H1 (cell line): ENCODE data around the gene KCTD15. TPM values are rescaled to one million over a fixed set of nuclear protein-coding genes. Genes with fewer than 3 reads are reported as not detected.

Experiments used
- CBX8 ChIP-seq: fragments of 300-800, 300-1000 bp; sonication (generic); IDR thresholded peaks from 2 replicates; pipeline ENCODE4 v1.7.1; 2016; ENCODE audit warnings: low read depth, low read length, borderline replicate concordance
- NANOG ChIP-seq: IDR thresholded peaks from 2 replicates; pipeline ENCODE4 v1.6.1; 2011; ENCODE audit warnings: low read length, low read depth, mild to moderate bottlenecking, inconsistent platforms; ENCODE audit not compliant: insufficient read depth, poor library complexity, severe bottlenecking
- POLR2A ChIP-seq, 2 experiments: IDR thresholded peaks; 1 replicate in 1 of 2; 2 replicates in 1 of 2; pipeline ENCODE4 v1.6.1; 2011; ENCODE audit warnings: low read depth in 2 of 2, low read length in 2 of 2, mild to moderate bottlenecking in 2 of 2; ENCODE audit errors: control extremely low read depth in 1 of 2
- RFX5 ChIP-seq: IDR thresholded peaks from 2 replicates; pipeline ENCODE4 v1.6.1; 2011; ENCODE audit warnings: low read depth, low read length, improper control_type of control experiment, borderline replicate concordance
- SAP30 ChIP-seq: fragments of 300-600 bp; sonication (generic); IDR thresholded peaks from 2 replicates; pipeline ENCODE4 v1.7.1; 2012; ENCODE audit warnings: low read length, moderate library complexity, mild to moderate bottlenecking, inconsistent platforms; ENCODE audit not compliant: insufficient read depth, insufficient replicate concordance
- SIN3A ChIP-seq, 2 experiments: IDR thresholded peaks in 1 of 2; conservative IDR thresholded peaks in 1 of 2; 2 replicates each; pipeline ENCODE4 v1.6.1; 2011 to 2012; ENCODE audit warnings: low read length in 2 of 2, improper control_type of control experiment in 1 of 2, low read depth in 1 of 2, mild to moderate bottlenecking in 1 of 2
- SIX5 ChIP-seq: IDR thresholded peaks from 2 replicates; pipeline ENCODE4 v1.6.1; 2011; ENCODE audit warnings: mild to moderate bottlenecking, low read depth, low read length
- TBP ChIP-seq: IDR thresholded peaks from 2 replicates; pipeline ENCODE4 v1.6.1; 2011; ENCODE audit warnings: low read depth, low read length, improper control_type of control experiment
- polyA plus RNA-seq, 7 experiments: library from polyadenylated mRNA; depleted of rRNA in 3 of 7; stranded (reverse) in 5 of 7; unstranded in 2 of 7; fragments of >200 nt in 5 of 7; fragments of 200-250 nt in 2 of 7; gene quantifications; 1 replicate in 5 of 7; 2 replicates in 1 of 7; 4 replicates in 1 of 7; pipeline versions ENCODE4 v1.2.1 to v1.2.3, GENCODE V29; 2011 to 2013; ENCODE audit warnings: missing spikeins in 2 of 7, mixed read lengths in 2 of 7
- total RNA-seq: library from RNA; stranded (reverse); fragmentation: NEBNext Ultra II Directional; extraction: Animal tissue kit (Norgen Biotek cat#: 25700); gene quantifications from 2 replicates; pipeline ENCODE4 v1.2.1, GENCODE V29; 2021

KCTD15 gene
- total and polyA plus RNA-seq, 2 of the 8 experiments (the other 6 are each of a cell fraction or from before 2014, with no cell fraction given): 25.1 to 27.0 TPM

- no peak for TF ChIP-seq SAP30
- TF ChIP-seq CBX8: no peak
- TF ChIP-seq NANOG: no peak
- TF ChIP-seq POLR2A (IDR thresholded peaks at IDR 0.05; ENCODE audit: control extremely low read depth in 1 of 2, low read depth in 2 of 2, low read length in 2 of 2): no peak
- no peak for TF ChIP-seq TBP
- TF ChIP-seq SIN3A (conservative IDR thresholded peaks at IDR 0.05 in 1 of 2, IDR thresholded peaks at IDR 0.05 in 1 of 2; ENCODE audit: low read depth in 1 of 2, low read length in 2 of 2): no peak
- TF ChIP-seq SIX5: no peak
- TF ChIP-seq RFX5: no peak
Measured at GRCh38 chr19:33748231-33748630, 48.4 kb upstream of the KCTD15 start (continued).
